GM18498 (cell line): ENCODE results near the gene CFAP77.

Experiments
- ATAC-seq: cut with Tn5 transposase; IDR thresholded peaks from one replicate; pipeline ENCODE4 v1.9.1; 2021; ENCODE audit warnings: mild to moderate bottlenecking, moderate library complexity; ENCODE audit not compliant: unreplicated experiment

CFAP77 gene

GRCh38 chr9:132514011-132514744, 104.2 kb downstream of the CFAP77 start:
- ATAC-seq = no peak

GRCh38 chr9:132514821-132515220, 104.8 kb downstream of the CFAP77 start:
- no peak for ATAC-seq

- no peak for ATAC-seq
Measured at GRCh38 chr9:132516301-132516700, 106.3 kb downstream of the CFAP77 start.

DNA sequence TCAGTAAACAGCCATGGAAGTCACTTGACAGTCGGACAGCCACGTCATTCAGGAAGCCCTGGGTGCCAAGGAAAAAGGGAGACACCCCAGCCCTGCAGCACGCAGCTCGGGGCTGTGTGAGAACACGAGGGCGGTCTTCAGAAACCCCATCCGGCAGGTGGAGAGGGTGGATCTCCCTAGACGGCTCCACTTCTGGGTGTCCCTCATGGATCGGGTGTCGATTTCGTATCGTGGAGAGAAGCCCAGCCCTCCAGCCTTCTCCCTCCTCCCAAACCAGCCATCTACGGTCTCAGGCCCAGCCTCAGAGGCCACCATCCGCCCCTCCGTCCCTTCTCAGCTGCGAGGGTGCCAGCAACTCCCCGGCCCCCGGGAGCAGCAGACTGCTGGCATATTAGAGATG, 106.9 kb downstream of the CFAP77 start:
- ATAC-seq = no peak

- no peak for ATAC-seq
Measured at GRCh38 chr9:132517815-132518550, 108.0 kb downstream of the CFAP77 start.

- no peak for ATAC-seq
Measured at GRCh38 chr9:132518626-132519025, 108.6 kb downstream of the CFAP77 start.

DNA sequence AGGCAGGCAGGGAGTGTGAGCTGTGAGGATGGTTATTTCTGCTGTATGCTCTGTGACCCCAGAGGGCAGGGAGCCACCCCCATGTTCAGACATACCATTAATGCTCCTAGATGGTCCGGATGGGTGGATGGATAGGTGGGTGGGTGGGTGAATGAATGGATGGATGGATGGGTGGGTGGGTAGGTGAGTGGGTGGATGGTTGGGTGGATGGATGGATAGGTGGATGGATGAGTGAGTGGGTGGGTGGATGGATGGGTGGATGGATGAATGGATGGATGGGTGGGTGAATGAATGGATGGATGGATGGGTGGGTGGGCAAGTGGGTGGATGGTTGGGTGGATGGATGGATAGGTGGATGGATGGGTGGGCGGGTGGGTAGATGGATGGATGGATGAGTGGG, 109.0 kb downstream of the CFAP77 start:
- no peak for ATAC-seq

DNA sequence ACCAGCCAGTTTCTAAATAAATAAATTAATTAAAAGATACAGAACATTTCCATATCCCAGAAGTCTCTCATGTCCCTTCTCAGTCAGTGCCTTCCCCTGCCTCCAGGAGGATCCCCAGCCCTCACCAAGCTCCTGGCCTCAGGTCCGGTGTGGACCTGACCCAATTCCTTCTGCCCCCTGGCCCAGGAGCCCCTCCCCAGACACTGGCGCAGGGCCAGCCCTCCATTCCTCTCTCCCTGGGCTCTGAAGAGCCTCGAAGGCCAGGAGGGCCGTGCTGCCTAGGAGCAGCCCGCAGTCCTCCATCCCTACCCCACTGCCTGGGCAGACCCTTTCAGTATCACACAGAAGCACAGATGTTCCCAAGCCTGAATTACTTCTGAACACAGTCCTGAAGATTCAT, 110.6 kb downstream of the CFAP77 start:
- ATAC-seq = no peak

GRCh38 chr9:132525308-132526023, 115.5 kb downstream of the CFAP77 start:
- no peak for ATAC-seq

DNA sequence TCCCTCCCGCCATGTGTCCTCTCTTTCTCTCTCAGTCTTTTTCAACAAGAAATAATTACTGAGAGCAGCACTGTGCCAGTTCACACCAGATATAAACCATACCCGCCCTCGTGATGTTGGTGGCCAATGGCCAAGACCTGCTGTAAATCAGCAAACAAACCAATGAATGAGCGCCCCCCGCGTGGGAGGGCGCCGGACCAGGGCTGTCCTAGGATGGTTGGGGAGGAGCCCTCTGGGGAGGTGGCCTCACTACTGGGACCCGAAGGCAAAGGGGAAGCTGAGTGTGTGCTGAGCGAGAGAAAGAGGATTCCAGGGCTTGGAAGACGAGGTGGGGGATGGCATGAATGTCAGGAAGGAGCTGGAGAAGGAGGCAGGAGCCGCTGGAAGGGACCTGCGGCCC, 121.2 kb downstream of the CFAP77 start:
- no peak for ATAC-seq

GRCh38 chr9:132531710-132532570, 121.9 kb downstream of the CFAP77 start:
- ATAC-seq = no peak

DNA sequence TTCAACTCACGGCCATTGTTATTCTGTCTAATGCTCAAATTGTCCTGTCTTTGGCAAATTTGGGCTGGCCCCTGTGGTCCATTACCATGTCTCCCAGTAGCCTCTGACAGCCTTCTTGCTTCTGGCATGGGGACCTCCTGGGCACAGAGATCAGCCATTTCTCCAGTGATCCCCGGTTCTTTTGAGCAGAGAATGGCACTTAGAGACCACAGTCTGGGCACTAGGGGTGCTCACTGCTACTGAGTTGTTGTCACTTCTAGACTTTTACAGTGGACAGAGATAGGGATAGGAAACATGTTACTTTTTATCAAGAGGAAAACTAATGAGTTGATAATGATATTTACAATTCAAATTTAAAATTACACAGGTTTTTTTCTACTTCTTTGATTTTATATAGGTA, 124.8 kb downstream of the CFAP77 start:
- no peak for ATAC-seq

GRCh38 chr9:132536124-132536523, 126.1 kb downstream of the CFAP77 start:
- ATAC-seq = no peak

- ATAC-seq = no peak
Measured at GRCh38 chr9:132537352-132537751, 127.3 kb downstream of the CFAP77 start.

GRCh38 chr9:132538071-132538470, 128.1 kb downstream of the CFAP77 start:
- no peak for ATAC-seq

DNA sequence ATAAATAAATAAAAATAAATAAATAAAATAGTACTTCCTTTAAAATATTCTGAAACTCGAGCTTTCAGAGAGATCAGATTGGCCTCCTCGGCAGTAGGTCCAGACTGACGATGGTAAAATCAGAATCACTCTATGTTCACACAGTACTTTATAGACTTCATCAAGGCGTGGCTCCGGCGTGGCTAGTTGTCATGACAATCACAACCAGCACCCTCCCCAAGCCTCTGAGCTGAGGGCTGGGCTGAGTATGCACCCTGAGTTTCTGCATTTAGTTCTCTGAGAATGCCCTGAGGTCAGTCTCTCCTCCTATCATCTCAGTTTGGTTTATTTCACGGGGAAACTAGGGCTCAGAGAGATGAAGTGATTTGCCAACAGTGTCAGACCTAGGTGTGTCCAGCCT, 129.1 kb downstream of the CFAP77 start:
- no peak for ATAC-seq

DNA sequence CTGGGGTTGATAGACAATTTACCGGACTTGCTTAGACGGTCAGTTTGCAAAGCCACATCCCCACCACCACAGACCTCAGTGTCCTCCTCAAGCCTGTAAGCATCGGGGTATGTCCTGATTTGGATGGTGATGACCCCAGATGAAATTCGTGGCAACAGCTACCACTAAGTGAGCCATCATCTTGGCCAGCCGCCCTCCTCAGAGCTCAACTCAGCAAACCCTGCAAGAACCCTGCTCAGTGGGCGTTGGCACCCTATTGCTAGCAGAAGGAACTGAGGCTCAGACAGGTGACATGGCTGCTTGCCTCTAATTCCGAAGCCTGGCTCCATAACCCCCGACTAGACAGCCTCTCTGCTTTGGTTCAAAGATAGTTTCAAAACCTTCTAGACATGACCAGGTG, 131.0 kb downstream of the CFAP77 start:
- no peak for ATAC-seq

DNA sequence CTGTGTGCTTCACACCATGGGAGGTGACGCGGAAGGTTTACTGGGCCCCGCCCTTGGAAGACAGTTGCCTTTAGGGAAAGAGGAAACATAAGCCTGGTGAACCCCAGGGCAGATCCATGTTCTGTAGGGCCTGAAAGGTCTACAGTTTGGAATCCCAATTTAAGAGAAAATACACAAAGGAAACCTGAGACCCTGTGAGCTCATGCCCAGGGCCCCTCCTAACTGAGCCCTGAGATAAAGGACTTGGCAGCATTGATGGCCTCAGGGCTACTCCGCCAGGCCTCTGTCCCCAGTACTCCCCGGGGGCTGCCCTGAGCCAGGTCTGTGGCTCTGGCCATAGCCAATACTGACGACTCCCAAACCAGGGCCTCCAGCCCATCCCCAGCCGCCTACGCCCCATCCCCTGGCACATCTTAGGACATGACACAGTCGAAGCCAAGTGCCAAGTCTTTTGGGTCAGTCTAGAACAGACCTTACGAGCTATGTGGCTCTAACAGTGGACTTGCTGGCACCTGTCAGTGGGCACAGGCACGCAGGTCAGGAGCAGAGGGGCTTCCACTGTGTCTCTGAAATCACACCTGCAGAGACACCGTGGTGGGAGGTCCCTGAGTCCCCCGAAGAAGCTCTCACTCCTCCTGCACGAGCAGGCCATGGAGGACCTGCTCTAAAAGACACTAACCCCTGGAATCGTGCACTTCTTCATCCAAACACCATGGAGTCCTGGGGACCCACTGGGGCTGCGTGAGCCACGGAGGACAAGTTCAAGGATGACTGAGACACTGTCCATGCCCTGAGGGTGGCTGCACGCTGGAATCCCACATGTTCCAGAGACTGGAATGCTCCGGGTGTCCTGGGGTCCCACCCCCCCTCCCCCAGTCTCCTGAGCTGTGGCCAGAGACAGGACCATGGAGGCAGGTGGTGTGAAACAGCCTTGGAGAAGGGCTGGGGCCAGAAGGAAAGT, 132.1 kb downstream of the CFAP77 start:
- no peak for ATAC-seq

DNA sequence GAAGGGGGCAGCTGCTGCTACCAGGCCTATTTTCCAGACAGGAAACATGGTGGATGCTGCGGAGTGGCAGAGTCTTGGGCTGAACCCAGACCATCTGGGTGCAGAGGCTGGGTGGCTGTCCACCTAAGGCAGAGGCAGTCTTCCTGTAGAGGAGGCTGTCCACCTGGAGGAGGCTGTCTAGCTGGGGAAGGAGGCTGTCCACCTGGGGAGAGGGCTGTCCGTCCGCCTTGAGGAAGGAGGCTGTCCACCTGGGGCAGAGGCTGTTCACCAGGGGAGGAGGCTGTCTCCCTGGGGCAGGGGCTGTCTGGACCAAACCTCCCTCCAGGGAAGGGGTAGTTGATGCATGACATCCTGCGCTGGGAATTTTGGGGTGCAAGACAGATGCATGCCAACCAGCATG, 133.2 kb downstream of the CFAP77 start:
- no peak for ATAC-seq

- no peak for ATAC-seq
Measured at GRCh38 chr9:132543960-132544359, 133.9 kb downstream of the CFAP77 start.
